GM18907 (cell line): Measurements from ENCODE around the gene CLDN24.

Source experiments
- ATAC-seq: cut with Tn5 transposase; IDR thresholded peaks from one replicate; pipeline ENCODE4 v1.9.1; 2021; ENCODE audit warnings: mild to moderate bottlenecking, moderate library complexity; ENCODE audit not compliant: unreplicated experiment

Gene CLDN24

DNA sequence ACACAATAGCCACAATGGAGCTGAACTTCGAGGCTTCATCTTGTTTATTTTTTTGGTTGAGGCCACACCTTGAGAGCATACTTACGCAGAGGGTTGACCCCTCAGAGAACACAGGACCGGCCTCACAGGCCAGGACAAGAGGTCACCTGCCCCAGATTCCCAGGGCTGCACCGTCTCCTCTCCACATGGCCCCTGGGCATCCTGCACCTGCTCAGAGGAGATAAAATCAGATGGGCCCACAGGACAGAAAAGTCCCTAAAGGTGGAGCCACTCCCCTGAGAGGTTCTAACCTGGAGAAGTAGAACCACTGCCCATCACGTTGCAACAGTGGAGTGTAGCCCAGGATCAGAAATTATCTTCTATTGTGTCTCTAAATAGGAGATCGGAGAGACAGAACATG is 1.1 kb upstream of the CLDN24 start:
- ATAC-seq, result no peak

DNA sequence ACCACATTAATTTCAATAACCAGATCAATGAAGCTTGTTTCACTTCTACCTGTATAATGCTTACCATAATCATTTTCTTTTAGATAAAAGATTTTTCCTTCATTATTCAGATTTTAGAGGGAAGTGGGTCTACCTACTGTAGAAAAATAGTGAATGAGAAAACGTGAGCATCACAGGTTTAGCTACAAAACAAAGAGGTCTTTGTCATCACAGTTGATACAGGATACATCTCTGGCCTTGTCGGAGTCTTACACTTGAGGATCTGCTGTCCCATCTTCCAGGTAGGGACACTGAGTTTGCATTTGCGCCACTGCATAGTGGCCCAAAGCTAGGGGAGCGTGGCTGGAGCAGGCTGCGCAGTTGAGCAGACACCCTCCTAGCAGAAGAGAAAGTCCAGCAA is 710 bp downstream of the CLDN24 start:
- no peak for ATAC-seq

DNA sequence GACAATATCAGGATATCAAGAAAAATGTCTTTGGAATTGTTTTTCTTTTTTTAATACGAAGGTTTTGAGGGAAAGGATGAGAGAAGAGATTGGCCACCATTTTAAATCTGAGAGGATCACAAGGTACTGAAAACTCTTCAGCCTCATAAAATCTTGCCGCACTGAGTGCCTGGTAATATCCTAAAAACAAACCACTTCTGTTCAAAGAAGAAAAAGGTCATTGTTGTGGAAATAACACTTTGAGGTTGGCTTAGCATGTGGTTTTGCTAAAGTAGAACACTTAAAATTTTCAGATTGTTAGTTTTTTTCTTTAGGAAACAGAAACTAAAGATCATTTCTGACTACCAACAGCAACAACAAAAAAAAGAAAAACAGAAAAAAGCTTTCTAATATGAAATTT is 1.1 kb downstream of the CLDN24 start:
- peak; percentile 62 for ATAC-seq

DNA sequence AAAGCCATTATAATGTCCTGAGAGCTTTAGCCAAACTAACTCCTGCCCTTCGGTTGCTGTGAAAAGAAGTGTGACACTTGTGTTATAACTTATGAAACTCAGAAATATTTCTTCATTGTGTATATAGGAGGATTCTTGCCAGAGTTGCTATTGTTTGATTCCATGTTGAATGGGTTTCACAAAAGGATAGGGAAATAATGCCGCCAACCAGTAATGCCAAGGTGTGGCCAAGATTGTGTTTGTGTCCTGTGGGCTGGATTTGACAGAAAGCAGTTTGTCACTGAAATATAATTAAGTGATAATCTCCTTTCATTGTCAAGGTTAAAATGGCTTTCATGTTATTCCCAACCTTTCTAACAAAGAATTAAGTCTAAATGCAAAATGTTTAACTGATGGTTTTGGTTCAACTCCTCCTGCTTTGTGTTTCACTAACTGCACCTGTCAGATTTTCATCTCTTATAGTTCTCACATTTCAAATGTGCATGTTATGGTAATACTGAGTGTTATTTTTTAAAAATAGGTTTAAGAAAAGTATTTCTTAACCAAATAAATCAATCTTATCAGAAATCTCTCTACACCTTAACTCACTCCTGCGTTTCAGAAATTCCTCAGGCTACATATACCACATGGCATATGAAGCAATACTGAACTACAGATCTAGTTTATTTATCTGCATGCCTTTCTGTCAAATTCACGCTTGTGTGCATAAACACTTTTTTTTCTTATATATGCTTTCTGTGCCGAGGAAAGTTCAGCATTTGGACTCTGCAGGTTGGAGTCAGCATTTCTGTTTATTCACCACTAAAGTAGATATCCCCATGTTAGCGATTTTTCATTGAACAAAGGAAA is 1.8 kb downstream of the CLDN24 start, which contains the start of gene CLDN22:
Gene CLDN22, minus strand, starts transcription at position 66 of the 849 bp plus-strand sequence. Its CDS starts 58 bp downstream, at position 8.
- peak; percentile 7 for ATAC-seq

DNA sequence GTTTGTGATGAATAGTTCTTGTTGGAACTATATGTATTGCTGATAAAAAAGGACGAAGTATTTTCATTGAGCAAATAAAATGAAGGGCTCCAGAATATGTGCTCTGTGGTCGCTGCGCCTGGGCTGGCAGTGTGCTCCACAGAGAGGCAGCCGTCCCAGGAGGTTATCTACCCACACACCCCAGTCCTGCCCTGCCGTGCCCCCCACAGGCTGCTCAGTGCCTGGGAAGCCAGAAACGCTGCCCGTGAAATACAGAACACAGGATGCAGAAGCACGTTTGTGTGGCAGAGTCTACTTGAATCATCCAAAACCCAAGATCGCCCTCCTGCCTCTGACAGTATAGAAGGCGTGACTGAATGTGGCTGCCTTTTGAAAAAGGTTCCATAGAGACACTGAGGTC is 3.6 kb downstream of the CLDN24 start:
- ATAC-seq, result no peak

DNA sequence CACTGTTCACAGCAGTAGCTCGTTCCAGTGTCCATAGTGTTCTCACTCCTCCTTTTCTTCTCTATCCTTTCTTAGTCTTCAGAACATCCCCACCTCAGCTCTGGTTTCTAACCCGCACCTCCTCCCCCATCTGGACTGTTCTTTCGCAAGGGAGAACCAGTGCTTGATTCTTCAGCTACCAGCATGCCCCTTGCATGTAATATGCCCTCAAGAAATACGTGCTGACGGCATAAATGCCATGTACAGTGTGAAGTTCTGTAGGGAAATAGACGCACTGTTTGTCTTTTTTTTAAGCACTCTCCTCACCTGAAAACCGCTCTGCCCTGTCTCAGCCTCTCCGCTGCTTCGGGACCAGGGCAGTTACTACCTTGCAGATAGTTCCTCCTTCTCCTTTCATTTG is 7.4 kb downstream of the CLDN24 start:
- ATAC-seq, result no peak

DNA sequence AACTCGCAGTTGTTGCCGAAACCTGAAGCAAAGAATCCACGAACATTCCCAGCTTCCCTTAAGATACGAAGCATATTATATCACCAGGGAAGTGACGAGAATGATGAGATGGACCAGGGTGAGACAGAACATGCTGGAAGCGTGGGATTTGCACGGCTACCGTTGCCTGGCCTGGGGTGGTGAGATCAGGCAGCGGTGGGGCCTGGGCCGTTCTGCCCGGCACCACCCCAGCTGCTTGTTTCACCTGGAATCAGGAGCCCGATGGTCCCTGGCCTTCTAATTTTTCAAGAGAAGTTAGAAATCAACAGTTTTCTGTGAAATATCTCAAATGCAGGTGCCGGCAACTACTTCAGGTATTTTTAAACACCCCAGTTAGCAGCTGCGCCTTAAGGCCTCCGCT is 7.9 kb downstream of the CLDN24 start:
- ATAC-seq, result no peak

DNA sequence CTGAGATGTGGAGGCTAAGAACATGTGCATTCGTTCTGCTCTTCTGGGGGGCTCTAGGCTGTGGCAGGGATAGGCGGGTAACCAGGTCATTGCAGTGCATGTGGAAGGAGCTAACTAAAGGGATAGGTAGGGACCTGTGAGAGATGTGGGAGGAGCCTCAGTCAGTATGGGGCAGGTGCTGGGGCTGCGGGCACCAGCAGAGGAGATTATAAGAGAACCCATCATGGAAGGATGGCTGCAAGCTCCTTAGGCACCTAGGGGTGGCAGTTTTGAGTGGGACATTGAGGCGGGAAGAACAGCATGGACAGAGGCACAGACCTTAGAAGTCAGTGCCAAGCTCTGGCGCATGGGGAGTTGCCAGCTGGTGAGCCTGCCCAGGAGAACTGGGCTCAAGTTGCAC is 9.4 kb downstream of the CLDN24 start:
- no peak for ATAC-seq

DNA sequence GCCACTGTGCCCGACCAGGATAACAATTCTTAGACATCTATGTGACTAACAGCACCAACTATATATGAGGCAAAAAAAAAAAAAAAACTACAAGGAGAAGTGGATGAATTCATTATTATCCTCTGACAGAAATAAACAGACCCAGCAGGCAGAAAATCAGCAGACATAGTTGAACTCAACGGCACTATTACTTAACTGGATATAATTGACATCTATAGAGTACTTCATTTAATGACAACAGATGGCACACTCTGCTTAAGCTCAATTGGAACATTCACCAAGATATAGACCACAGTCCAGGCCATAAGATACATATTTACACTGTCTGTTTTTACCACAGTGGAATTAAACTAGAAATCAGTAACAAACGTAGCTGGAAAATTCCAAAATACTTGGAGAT is 15.4 kb downstream of the CLDN24 start:
- ATAC-seq, result no peak

DNA sequence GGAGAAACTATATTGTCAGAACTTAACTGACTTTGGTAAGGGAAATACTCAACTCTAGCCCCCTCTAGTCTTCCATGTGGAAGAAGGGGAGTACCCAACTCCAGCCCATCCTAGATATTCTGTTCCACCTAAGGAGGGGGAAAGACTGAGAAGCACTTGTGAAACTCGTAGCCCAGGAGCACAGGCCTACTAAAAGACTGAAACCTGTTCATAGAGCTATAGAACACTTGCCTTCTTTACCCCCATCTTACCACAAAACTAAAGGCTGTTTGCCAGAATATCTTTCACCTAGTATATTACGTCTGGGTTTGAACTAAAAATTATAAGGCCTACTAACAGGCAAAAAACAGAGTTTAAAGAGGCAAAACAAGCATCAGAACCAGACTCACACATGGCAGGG is 17.7 kb downstream of the CLDN24 start:
- no peak for ATAC-seq

DNA sequence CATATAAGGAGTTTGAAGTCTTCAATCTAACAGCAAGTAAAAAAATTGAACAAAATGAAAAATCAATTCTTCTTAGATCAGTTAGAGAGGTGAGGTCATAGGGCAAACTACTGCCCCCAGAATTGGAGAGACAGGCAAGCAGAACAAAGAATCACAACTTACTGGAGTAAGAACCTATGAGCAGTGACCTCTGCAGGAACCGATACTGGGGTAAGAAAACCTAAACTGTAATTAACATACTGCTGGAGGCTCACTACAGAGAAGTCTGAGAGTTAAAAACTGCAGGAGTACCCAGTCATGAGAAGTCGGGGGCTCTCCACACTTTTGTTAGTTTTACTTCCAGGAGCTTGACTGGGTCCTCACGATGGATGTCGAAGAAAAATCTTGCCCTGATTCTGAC is 18.2 kb downstream of the CLDN24 start:
- ATAC-seq, result no peak

DNA sequence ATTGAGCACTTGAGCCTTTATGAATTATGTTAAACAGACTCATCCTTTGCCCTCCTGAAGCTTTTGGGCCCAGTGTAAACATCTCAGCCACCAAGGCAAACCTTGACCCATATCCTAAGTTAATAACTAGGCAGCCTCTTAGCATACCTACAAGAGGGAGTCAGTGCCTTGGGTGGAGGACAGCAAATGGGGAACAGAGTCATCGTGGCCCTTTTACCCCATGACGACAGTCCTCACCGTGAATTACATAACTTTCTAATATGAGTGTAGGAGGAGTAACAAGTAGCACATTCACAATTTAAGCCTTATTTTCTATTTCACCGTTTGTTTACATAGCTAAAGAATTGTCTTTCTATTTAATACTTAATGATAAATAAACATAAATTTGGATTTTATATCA is 18.9 kb downstream of the CLDN24 start:
- no peak for ATAC-seq

DNA sequence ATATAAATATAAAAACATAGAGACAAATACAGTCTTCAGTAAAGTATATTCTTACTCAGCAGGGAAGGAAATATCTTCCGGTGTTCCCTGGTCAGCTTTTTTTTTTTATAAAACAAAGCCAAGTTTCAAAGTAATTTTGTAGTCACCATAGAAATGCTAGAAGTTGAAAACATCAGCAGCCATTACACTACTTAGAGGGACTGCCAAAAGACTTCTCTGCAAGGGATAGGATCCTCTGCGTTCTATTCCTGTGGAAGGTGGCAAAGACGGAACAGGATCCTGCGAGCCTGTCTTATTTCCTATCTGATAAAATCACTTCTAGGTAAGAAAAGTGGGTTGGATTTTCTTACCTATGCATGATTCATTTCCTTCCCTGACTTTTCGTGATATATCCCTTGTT is 21.6 kb downstream of the CLDN24 start:
- ATAC-seq, result no peak

DNA sequence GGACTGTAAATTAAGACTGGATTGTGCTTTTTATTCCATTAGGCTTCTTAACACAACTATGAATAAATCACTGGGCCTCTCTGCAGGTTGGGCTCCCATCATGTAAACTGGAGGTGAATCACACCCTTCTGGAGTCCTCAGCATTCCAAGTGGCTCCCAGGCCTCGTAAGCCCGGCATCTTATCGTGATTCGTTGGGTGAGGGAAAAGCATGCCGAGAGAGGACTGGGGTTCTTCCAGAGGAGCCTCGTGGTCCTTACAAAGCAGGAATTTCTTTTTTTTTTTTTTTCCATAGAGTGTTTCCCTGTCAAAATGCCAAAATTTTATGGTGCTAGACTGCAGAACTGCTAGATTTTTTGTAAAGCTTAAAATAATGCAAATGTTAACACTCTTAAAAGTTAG is 22.2 kb downstream of the CLDN24 start:
- ATAC-seq, result no peak

DNA sequence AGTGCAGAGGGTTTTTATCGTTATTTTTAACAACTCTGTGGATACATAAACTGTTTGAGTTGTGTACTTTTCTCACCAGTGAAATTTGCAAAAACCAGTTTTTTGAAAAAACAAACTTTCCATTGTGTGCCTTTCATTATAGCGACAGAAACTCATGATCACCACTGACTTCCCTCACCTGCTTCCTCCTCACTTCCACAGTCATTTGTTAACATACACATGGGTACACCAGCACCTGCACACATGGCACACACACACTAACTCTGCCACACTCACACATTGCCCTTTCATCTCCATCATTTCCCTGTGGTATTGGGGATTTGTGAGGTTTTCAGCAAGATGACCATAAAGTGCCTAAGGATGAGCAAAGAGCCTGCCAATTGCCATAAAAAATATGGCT is 22.8 kb downstream of the CLDN24 start:
- no peak for ATAC-seq

DNA sequence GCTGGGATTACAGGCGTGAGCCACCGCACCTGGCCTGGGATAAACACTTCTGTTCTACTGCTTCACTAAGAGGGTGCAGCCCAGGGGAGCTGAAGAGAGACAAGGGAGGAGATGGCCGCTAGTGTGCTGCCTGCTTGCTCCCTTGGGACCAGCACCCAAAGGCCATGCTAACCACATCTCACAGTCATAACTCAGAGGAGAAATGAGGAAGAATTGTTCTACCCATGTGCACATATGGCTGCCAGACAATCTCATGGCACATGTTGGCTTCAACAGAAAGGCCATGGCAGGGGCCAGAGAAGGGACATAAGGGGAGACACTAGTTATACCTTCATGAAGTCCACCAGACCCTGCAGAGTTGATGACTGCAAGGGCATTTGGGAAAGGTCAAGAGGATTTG is 24.6 kb downstream of the CLDN24 start:
- peak; percentile 93 for ATAC-seq

DNA sequence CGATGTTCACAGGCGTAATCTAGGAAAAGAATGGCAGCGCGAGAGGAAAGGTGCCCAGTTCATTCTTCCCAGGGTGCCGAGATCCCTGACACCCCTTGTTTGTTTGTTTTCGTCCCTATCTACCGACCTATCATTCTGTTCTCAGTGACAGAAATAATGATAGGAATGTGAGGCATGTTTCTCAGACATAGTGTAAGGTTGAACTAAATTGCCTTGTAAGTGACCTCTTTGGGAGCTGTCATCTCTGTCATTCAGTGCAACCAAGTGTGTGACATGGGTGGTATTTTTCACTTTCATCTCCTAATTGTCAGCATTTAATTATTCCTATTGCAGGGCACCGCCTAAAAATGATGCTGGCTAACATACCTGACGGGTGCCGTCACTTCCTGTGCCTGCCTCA is 26.5 kb downstream of the CLDN24 start:
- ATAC-seq, result no peak

DNA sequence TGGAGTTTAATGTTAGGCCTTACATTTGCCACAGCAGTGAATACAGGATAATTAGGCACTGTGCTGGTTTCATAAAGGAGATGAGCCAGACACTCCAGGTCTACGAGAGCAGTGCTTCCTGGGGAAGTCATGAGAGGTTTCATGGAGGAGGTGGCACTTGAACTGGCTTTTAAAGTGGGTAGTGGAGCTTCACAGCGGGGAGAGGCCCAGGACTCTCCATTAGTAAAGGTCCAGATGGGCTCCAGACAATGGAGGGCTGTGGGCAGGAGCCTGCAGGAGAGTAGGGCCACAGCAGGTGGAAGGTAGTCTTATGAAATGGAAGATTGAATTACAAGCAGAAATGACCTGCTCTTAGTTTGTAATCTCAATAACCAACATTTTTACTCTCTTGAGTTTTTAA is 31.2 kb downstream of the CLDN24 start:
- no peak for ATAC-seq

DNA sequence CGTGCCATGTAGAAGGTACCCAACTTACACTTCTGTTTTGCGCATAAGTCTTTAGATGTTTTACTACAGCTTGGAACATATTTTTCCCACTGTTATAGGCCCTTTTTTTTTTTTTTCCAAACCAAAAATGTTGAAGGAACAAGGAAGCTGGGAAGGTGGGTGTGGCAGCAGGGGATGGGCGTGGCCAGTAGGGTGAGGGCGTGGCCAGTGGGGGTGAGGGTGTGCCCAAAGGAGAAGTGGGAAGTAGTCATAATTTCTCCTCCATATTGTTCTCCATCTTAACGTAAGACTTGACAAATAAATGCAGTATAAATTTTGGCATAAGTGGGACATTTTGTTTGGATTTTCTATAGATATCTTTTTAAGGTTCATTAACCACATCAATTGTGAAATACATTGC is 32.5 kb downstream of the CLDN24 start:
- no peak for ATAC-seq

DNA sequence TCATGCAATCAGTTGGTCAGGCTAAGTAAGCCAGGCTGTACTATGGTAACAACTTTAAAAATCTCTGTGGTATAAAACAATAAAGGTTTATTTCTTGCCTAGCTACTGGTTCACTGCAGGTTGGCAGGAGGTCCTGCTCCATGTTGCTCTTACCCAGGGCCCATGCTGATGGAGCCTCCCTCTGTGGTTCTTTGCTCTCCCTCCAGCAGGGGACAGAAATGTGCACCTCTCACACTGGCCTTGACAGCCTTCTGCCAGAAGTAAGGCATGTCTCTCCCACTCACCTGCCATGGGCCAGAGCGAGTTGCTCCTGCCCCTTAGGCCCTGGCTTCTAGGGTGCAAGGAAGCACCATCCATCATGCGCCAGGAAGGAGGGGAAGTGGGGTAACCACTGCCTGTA is 33.3 kb downstream of the CLDN24 start:
- ATAC-seq, result no peak

DNA sequence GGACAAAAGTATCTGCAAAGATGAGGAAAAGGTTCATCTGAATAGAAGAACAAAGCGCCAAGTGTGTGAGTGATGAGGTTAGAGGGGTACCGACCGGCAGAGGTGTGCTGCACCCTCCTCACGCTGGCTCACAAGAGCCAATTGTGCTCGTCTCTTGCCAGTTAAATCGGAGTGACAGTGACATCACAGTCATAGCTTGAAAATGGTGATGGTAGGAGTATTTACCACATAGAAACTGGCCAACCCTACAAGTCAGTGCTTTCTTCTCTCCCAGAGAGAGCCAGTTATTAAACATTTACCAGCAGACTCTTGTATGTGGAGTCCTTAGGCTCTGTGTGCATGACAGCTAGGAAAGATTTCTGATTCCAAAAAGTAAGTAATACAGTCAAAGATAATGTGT is 34.5 kb downstream of the CLDN24 start:
- ATAC-seq, result peak; percentile 91

DNA sequence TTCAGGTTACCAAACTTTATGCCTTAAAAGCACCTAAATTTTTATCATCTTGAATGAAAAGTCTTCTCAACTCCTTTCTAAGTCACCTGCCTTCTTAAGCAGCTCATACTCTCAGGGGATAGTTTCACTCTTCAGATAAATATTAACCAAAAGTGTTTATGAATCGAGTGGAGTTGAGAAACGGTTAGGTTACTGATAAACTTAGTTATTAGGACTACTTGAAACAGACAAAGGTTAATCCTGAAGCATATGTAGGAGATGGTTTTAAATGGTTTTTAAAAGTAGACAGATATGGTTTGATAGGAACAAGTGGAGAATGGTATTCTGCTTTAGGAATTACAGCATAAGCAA is 34.9 kb downstream of the CLDN24 start:
- ATAC-seq, result peak; percentile 90
